ENCODE results near the gene CCDC85B. TPM values are rescaled to one million over a fixed set of nuclear protein-coding genes. Genes with fewer than 3 reads are reported as not detected.

The CCDC85B gene
- polyA plus RNA-seq, 3 donors = 20.8 to 35.2 (median 24.4) TPM

GRCh38 chr11:65886826-65887722 is 3.4 kb upstream of the CCDC85B start:
- intact Hi-C loops (cut with micrococcal nuclease) = loop anchor here (5.0 kb wide), 2 partner anchors 35 to 40 kb away; no protein-coding TSS in a partner anchor
- Mint-ChIP-seq H3K9me3 (peaks cover 0 to 2% (median 0%) of the 10 kb centered on the region in 7 donors), H3K36me3 (peaks cover 44 to 52% of the 10 kb centered on the region in 2 donors), H3K4me1 (peaks cover 51% of the 10 kb centered on the region), H3K27ac (peak overlapping the region in 6 of 7 donors; percentile 70 to 100 (median 98)), H3K27me3 (ENCODE audit: low read depth in 3 of 3) (peaks cover 0 to 7% (median 0%) of the 10 kb centered on the region in 3 donors), H3K4me3 (peak overlapping the region; percentile 95 to 99)
- Histone ChIP-seq H3K27ac (ENCODE audit: low read depth in 1 of 2, low read length in 2 of 2) (peak overlapping the region; percentile 88 to 95), H3K9ac (ENCODE audit: insufficient read depth, low read length, poor library complexity, severe bottlenecking) (peak overlapping the region; percentile 65), H3K27me3 (ENCODE audit: control insufficient read depth in 2 of 2, insufficient read depth in 2 of 2, low read length in 2 of 2) (no peaks in the 10 kb centered on the region), H3K4me2 (replicated peaks; ENCODE audit: extremely low read depth, low read length, poor library complexity, severe bottlenecking) (peak overlapping the region; percentile 93), H3K4me1 (ENCODE audit: control insufficient read depth in 1 of 2, insufficient read depth in 2 of 2, low read length in 2 of 2) (peaks cover 45 to 69% of the 10 kb centered on the region in 2 donors), H4K20me1 (ENCODE audit: insufficient read depth, low read length) (peaks cover 15% of the 10 kb centered on the region), H3K79me2 (ENCODE audit: insufficient read depth, low read length) (peaks cover 38% of the 10 kb centered on the region), H3K9me3 (replicated peaks in 1 of 2; ENCODE audit: control insufficient read depth in 1 of 2, insufficient read depth in 1 of 2, low read length in 2 of 2) (no peaks in the 10 kb centered on the region), H3K36me3 (replicated peaks in 1 of 2; ENCODE audit: control insufficient read depth in 1 of 2, insufficient read depth in 2 of 2, low read length in 2 of 2) (peaks cover 34 to 46% of the 10 kb centered on the region in 2 donors), H2AFZ (ENCODE audit: insufficient read depth, low read depth, low read length, poor library complexity, severe bottlenecking) (peak overlapping the region; percentile 84), H3K4me3 (replicated peaks in 1 of 3; ENCODE audit: low read depth in 2 of 3, low read length in 3 of 3) (peak overlapping the region; percentile 63 to 82 (median 69))
- DNase-seq = no peak
- TF ChIP-seq, protein P1, sequence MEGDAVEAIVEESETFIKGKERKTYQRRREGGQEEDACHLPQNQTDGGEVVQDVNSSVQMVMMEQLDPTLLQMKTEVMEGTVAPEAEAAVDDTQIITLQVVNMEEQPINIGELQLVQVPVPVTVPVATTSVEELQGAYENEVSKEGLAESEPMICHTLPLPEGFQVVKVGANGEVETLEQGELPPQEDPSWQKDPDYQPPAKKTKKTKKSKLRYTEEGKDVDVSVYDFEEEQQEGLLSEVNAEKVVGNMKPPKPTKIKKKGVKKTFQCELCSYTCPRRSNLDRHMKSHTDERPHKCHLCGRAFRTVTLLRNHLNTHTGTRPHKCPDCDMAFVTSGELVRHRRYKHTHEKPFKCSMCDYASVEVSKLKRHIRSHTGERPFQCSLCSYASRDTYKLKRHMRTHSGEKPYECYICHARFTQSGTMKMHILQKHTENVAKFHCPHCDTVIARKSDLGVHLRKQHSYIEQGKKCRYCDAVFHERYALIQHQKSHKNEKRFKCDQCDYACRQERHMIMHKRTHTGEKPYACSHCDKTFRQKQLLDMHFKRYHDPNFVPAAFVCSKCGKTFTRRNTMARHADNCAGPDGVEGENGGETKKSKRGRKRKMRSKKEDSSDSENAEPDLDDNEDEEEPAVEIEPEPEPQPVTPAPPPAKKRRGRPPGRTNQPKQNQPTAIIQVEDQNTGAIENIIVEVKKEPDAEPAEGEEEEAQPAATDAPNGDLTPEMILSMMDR (IDR thresholded peaks at IDR 0.05) = no peak
- WGBS (ENCODE audit: insufficient coverage) = 91% methylated on average over 12 of the region's 14 CpGs

- peaks cover 0 to 2% (median 0%) of the 10 kb centered on the region in 7 donors for H3K9me3 Mint-ChIP-seq
- H3K27ac Mint-ChIP-seq = peak overlapping the region; percentile 98 to 100 (median 99)
- H3K4me1 Mint-ChIP-seq = peaks cover 57% of the 10 kb centered on the region
- peaks cover 44 to 51% of the 10 kb centered on the region in 2 donors for H3K36me3 Mint-ChIP-seq
- Histone ChIP-seq H2AFZ (ENCODE audit: insufficient read depth, low read depth, low read length, poor library complexity, severe bottlenecking) (peak overlapping the region; percentile 84), H3K4me3 (replicated peaks in 1 of 3; ENCODE audit: low read depth in 2 of 3, low read length in 3 of 3) (peak overlapping the region; percentile 63 to 82 (median 69)), H3K4me1 (ENCODE audit: control insufficient read depth in 1 of 2, insufficient read depth in 2 of 2, low read length in 2 of 2) (peaks cover 51 to 75% of the 10 kb centered on the region in 2 donors), H3K36me3 (replicated peaks in 1 of 2; ENCODE audit: control insufficient read depth in 1 of 2, insufficient read depth in 2 of 2, low read length in 2 of 2) (peaks cover 28 to 39% of the 10 kb centered on the region in 2 donors), H3K27ac (ENCODE audit: low read depth in 1 of 2, low read length in 2 of 2) (peak overlapping the region; percentile 88 to 95), H3K4me2 (replicated peaks; ENCODE audit: extremely low read depth, low read length, poor library complexity, severe bottlenecking) (peak overlapping the region; percentile 93), H3K9ac (ENCODE audit: insufficient read depth, low read length, poor library complexity, severe bottlenecking) (peak overlapping the region; percentile 65), H4K20me1 (ENCODE audit: insufficient read depth, low read length) (peaks cover 18% of the 10 kb centered on the region), H3K9me3 (replicated peaks in 1 of 2; ENCODE audit: control insufficient read depth in 1 of 2, insufficient read depth in 1 of 2, low read length in 2 of 2) (no peaks in the 10 kb centered on the region), H3K79me2 (ENCODE audit: insufficient read depth, low read length) (peaks cover 45% of the 10 kb centered on the region), H3K27me3 (ENCODE audit: control insufficient read depth in 2 of 2, insufficient read depth in 2 of 2, low read length in 2 of 2) (no peaks in the 10 kb centered on the region)
- WGBS (ENCODE audit: insufficient coverage) = 5% methylated on average over 21 of the region's 23 CpGs
- peak in 1 of 3 donors; percentile 51 for DNase-seq
- intact Hi-C loops (cut with micrococcal nuclease) = loop anchor here (1.0 to 5.0 kb wide), 4 partner anchors 35 to 176 kb away; partner anchors contain the start of gene SART1 (in 1 of the 2)
- peaks cover 0 to 7% (median 0%) of the 10 kb centered on the region in 3 donors for H3K27me3 Mint-ChIP-seq (ENCODE audit: low read depth in 3 of 3)
- H3K4me3 Mint-ChIP-seq = peak overlapping the region; percentile 95 to 99
- TF ChIP-seq, protein P1 (IDR thresholded peaks at IDR 0.05) = no peak
These were observed 2.7 kb upstream of the CCDC85B start for GRCh38 chr11:65887723-65888162.
